ENCODE measurements around the gene PARD3. TPM values are rescaled to one million over a fixed set of nuclear protein-coding genes. Genes with fewer than 3 reads are reported as not detected.
"Not testable (repeated sequence)": the region's sequence is repeated elsewhere in the genome, so short reads cannot be mapped to it uniquely, and the experiment has no call there.

PARD3 gene
- total RNA-seq, 4 donors from 2014 or later = 98.9 to 122 (median 105) TPM

DNA sequence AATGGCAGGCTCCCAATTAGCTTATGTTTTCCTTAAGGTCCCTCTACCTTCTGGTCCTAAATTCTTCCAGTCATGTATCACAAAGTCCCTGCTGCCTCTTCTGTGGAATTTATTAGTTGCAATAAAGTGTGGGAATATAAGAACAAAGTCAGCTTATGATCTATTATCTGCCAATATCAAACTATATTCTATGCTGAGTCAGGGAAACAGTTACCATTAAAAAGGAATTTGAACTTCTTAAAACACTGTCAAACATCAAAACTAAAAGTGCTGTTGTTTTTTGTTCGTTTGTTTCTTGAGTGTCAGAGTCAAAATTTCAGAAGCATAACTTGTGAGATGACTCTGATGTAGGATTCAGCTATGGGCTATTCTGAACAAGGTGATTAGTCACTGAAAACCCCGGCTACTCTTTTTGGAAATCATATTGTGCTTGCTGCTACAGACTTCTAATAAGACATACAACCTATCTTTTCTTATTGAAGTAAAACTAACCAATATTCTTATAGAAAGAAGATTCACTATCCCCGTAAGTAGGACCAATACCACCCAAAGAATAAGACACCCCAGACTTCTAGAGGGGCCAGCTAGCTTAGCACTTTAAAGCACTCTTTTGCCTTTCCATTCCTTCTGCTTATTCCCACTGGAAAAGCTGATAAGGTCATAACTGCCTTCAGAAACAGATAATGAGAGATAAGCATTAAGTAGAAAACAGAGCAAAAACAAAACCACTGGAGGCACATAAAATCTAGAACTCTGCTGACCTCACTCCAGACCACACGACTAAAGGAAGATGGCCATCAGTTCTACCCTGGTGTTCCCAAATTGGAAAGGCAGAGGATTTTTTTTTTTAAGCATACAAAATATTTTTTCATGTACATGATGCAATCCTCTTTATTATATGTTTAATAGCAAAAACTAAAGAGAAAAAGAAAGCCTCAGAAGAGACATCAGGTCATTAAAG, 370.6 kb downstream of the PARD3 start:
- Histone ChIP-seq H3K27me3 (no peaks in the 10 kb centered on the region), H3K4me3 (no peak overlapping the region), H3K9me3 (no peaks in the 10 kb centered on the region), H3K36me3 (no peaks in the 10 kb centered on the region), H3K27ac (replicated peaks in 1 of 4) (no peak overlapping the region), H3K4me1 (peaks cover 0 to 3% (median 0%) of the 10 kb centered on the region in 4 donors)
- DNase-seq (ENCODE audit: extremely low spot score) = no peak
- TF ChIP-seq POLR2AphosphoS5 (IDR thresholded peaks at IDR 0.05) = no peak
- TF ChIP-seq POLR2A (IDR thresholded peaks at IDR 0.05; ENCODE audit: low read depth) = no peak
- TF ChIP-seq EP300 (IDR thresholded peaks at IDR 0.05) = no peak
- TF ChIP-seq, protein P1, sequence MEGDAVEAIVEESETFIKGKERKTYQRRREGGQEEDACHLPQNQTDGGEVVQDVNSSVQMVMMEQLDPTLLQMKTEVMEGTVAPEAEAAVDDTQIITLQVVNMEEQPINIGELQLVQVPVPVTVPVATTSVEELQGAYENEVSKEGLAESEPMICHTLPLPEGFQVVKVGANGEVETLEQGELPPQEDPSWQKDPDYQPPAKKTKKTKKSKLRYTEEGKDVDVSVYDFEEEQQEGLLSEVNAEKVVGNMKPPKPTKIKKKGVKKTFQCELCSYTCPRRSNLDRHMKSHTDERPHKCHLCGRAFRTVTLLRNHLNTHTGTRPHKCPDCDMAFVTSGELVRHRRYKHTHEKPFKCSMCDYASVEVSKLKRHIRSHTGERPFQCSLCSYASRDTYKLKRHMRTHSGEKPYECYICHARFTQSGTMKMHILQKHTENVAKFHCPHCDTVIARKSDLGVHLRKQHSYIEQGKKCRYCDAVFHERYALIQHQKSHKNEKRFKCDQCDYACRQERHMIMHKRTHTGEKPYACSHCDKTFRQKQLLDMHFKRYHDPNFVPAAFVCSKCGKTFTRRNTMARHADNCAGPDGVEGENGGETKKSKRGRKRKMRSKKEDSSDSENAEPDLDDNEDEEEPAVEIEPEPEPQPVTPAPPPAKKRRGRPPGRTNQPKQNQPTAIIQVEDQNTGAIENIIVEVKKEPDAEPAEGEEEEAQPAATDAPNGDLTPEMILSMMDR (IDR thresholded peaks at IDR 0.05) = no peak
- WGBS = 92% methylated on average over 4 of the region's 4 CpGs
- intact Hi-C loops (cut with DNase I) = no loop called here

DNA sequence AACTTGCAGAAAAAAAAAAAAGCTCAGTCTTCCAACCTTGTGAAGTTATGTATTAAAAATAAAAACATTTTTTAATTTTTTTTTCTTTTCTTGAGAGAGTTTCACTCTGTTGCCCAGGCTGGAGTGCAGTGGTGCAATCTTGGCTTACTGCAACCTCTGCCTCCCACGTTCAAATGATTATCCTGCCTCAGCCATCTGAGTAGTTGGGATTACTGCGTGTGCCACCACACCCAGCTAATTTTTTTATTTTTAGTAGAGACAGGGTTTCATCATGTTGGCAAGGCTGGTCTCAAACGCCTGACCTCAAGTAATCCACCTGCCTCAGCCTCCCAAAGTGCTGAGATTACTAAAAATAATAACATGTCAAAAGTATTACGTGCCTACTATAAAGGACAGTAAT, 375.7 kb downstream of the PARD3 start:
- intact Hi-C loops (cut with DNase I); H3K4me3 ChIP-seq; H3K36me3 ChIP-seq; DNase-seq (ENCODE audit: extremely low spot score); H3K27ac ChIP-seq (replicated peaks in 1 of 4); H3K9me3 ChIP-seq; H3K27me3 ChIP-seq; H3K4me1 ChIP-seq: not testable (repeated sequence)
- 85% methylated on average over 4 of the region's 4 CpGs for WGBS

DNA sequence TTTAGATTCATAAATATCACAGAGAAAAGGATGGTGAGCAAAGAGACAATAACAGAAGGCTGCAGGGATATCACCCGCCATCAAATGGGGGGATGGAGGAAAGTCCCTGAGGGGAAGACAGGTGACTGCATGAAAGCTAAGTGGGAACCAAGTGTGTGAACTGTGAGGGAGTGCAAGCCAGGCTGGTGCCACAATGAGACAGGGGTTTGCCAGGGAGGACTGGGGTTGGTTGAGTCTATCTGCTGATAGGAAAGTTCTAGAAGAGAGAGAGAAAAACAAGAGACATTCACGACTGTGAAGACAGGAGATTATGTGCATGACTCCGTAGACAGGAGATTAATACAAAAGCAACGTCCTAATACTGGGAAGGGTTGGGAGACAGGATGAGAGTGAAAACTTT, 376.4 kb downstream of the PARD3 start:
- no peak overlapping the region for H3K4me3 ChIP-seq
- H3K4me1 ChIP-seq = peaks cover 4 to 10% (median 9%) of the 10 kb centered on the region in 4 donors
- no peaks in the 10 kb centered on the region for H3K9me3 ChIP-seq
- H3K27me3 ChIP-seq = no peaks in the 10 kb centered on the region
- WGBS = 82% methylated on average over 4 of the region's 4 CpGs
- H3K36me3 ChIP-seq = no peaks in the 10 kb centered on the region
- TF ChIP-seq POLR2AphosphoS5 (IDR thresholded peaks at IDR 0.05) (no peak), EP300 (IDR thresholded peaks at IDR 0.05) (no peak), POLR2A (IDR thresholded peaks at IDR 0.05; ENCODE audit: low read depth) (no peak)
- TF ChIP-seq, protein P1 (IDR thresholded peaks at IDR 0.05) = no peak
- intact Hi-C loops (cut with DNase I) = no loop called here
- DNase-seq (ENCODE audit: extremely low spot score) = no peak
- H3K27ac ChIP-seq (replicated peaks in 1 of 4) = no peak overlapping the region

DNA sequence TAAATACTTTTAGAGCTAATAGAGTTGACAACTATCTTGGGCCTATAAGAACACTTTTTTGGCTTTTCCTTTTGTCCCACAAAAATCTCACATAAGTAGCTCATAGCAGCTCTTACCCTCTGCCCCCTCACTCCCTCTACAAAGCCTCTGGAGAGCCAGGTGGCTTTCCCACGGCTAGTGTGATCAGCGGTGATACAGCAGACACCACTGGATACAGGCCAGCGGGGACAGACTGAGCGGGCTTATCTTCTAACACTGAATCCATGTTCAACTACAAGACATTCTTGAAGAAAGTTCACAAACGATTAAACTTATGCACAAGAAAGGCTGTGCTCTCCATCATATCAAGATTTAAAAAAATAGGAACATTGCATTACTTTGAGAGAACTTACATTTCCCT, 377.2 kb downstream of the PARD3 start:
- no peak for DNase-seq (ENCODE audit: extremely low spot score)
- intact Hi-C loops (cut with DNase I) = no loop called here
- Histone ChIP-seq H3K9me3 (no peaks in the 10 kb centered on the region), H3K4me1 (peaks cover 8 to 19% (median 17%) of the 10 kb centered on the region in 4 donors), H3K27ac (replicated peaks in 1 of 4) (no peak overlapping the region), H3K4me3 (no peak overlapping the region), H3K27me3 (no peaks in the 10 kb centered on the region), H3K36me3 (no peaks in the 10 kb centered on the region)
- 76% methylated on average over 5 of the region's 5 CpGs for WGBS
- TF ChIP-seq, protein P1 (IDR thresholded peaks at IDR 0.05) = no peak
- TF ChIP-seq POLR2AphosphoS5 (IDR thresholded peaks at IDR 0.05) (no peak), EP300 (IDR thresholded peaks at IDR 0.05) (no peak), POLR2A (IDR thresholded peaks at IDR 0.05; ENCODE audit: low read depth) (no peak)

DNA sequence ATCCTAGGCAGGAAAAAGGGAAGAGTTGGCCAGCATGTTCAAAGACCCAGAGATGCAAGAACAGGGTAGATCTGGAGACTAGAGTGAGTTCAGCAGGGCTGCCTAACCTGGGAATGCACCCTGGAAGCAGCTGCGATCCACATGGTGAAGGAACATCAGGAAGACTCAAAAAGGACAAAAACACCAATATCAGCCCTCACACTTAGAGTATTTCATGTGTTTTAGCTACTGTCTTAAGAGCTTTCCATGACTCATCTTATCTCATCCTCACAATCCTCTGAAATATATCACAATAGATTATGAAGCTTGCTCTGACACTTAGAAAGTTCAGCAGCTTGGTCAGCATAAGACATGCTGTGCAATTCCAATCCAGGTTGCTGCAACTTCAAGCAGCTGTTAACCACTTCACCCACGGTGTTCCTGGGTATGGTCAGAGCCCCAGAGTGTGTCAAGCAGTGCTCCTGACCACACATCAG, 380.9 kb downstream of the PARD3 start:
- TF ChIP-seq EP300 (IDR thresholded peaks at IDR 0.05) (no peak), POLR2AphosphoS5 (IDR thresholded peaks at IDR 0.05) (no peak), POLR2A (IDR thresholded peaks at IDR 0.05; ENCODE audit: low read depth) (no peak)
- TF ChIP-seq, protein P1 (IDR thresholded peaks at IDR 0.05) = no peak
- WGBS = 69% methylated on average over 2 of the region's 2 CpGs

More for the DNA sequence above, 380.9 kb downstream of the PARD3 start:
- H3K4me1 ChIP-seq = peaks cover 13 to 26% (median 24%) of the 10 kb centered on the region in 4 donors
- intact Hi-C loops (cut with DNase I) = no loop called here
- H3K36me3 ChIP-seq = no peaks in the 10 kb centered on the region
- H3K9me3 ChIP-seq = no peaks in the 10 kb centered on the region
- DNase-seq (ENCODE audit: extremely low spot score) = no peak
- no peak overlapping the region for H3K4me3 ChIP-seq
- no peaks in the 10 kb centered on the region for H3K27me3 ChIP-seq
- H3K27ac ChIP-seq (replicated peaks in 1 of 4) = no peak overlapping the region
